Measurements from ENCODE around the gene TRIM17.

Gene TRIM17

DNA sequence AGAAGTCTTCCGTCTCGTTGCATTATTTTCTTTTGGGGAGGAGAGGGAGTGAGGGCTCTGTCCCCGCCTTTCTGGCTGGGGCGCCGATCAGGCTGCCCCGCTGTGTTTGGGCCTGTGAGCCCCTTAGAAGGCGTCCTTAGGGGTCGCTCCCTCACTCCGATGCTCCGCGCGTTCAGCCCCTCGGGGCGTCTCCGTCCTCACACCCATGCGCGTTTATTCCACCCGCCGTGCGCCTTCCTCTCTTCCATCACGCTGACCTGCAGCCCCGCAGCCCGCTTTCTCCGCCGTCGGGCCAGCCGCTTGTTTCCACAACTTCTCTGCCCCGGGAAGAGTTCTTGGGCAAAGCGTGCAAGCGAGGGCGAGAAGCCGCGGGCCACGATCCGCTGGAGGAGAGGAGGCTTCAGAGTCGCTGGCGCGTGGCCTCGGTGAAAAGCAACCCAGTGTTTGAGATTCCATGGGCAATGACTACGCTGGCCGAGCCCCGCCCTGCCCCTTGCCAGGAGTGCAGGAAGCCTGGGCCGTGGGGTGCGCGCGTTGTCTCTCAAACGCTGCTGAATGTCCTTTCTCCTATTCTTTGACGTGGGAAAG is 37.7 kb downstream of the TRIM17 start:
- DNase-seq (ENCODE audit: low read depth), result no peak
- TF ChIP-seq, protein P1, sequence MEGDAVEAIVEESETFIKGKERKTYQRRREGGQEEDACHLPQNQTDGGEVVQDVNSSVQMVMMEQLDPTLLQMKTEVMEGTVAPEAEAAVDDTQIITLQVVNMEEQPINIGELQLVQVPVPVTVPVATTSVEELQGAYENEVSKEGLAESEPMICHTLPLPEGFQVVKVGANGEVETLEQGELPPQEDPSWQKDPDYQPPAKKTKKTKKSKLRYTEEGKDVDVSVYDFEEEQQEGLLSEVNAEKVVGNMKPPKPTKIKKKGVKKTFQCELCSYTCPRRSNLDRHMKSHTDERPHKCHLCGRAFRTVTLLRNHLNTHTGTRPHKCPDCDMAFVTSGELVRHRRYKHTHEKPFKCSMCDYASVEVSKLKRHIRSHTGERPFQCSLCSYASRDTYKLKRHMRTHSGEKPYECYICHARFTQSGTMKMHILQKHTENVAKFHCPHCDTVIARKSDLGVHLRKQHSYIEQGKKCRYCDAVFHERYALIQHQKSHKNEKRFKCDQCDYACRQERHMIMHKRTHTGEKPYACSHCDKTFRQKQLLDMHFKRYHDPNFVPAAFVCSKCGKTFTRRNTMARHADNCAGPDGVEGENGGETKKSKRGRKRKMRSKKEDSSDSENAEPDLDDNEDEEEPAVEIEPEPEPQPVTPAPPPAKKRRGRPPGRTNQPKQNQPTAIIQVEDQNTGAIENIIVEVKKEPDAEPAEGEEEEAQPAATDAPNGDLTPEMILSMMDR (IDR thresholded peaks at IDR 0.05; ENCODE audit: low read depth, low read length, missing control alignments), result no peak
- peak overlapping the region; percentile 36 for H3K4me3 ChIP-seq (ENCODE audit: low read depth, low read length)

DNA sequence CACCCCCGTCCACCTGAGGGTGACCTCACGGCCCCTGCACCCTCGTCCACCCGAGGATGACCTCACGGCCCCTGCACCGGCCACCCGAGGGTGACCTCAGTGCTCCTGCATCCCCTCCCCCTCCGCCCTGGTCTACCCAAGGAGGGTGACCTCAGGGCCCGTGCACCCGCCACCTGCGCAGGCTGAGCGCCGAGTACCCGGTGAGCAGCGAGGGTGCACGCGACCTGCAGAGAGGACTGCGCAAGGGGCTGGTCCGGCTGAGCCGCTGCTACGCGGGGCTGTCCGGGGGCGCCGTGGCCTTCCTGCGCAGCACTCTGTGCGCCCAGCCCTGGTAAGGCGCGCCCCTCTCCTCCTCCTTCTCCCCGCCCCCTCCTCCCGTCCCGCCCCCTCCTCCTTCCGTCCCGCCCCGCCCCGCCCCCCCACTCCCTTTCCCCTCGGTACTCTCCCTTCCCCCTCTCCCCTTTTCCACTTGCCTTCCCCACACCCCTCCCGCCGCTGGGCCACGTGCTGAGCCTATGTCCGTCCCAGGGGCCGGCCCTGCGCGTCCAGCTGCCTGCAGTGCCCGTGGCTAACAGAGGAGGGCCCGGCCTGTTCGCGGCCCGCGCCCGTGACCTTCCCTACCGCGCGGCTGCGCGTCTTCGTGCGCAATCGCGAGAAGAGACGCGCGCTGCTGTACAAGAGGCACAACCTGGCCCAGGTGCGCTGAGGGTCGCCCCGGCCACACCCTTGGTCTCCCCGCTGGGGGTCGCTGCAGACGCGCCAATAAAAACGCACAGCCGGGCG is 38.4 kb downstream of the TRIM17 start:
- H3K4me3 ChIP-seq (ENCODE audit: low read depth, low read length), result peak overlapping the region; percentile 36
- TF ChIP-seq, protein P1 (IDR thresholded peaks at IDR 0.05; ENCODE audit: low read depth, low read length, missing control alignments), result peak; percentile 49

DNA sequence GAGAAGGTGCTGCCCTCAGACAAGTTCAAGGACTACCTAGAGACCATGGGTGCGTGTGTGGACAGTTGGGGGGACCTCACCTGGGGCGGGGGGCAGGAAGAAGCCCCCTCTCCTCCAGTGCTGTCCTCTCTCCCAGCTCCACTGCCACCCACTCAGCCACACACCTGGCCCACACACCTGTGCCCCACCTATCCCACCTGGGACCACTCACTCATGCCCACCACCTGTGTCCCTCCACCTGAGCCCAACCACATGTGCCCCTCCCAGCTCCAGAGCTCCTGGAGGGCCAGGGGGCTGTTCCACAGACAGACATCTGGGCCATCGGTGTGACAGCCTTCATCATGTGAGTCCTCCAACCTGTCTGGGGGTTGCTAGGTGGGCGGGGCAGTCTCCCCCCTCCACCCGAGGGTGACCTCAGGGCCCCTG is 39.0 kb downstream of the TRIM17 start:
- TF ChIP-seq, protein P1 (IDR thresholded peaks at IDR 0.05; ENCODE audit: low read depth, low read length, missing control alignments), result no peak
- no peak overlapping the region for H3K4me3 ChIP-seq (ENCODE audit: low read depth, low read length)
- DNase-seq (ENCODE audit: low read depth), result no peak

More for the DNA sequence above, 38.4 kb downstream of the TRIM17 start:
- DNase-seq (ENCODE audit: low read depth), result no peak

GRCh38 chr1:228376651-228377631 is 39.7 kb downstream of the TRIM17 start:
- TF ChIP-seq, protein P1 (IDR thresholded peaks at IDR 0.05; ENCODE audit: low read depth, low read length, missing control alignments), result no peak
- DNase-seq (ENCODE audit: low read depth), result no peak
- H3K4me3 ChIP-seq (ENCODE audit: low read depth, low read length), result no peak overlapping the region

- no peak overlapping the region for H3K4me3 ChIP-seq (ENCODE audit: low read depth, low read length)
- TF ChIP-seq, protein P1 (IDR thresholded peaks at IDR 0.05; ENCODE audit: low read depth, low read length, missing control alignments), result no peak
- DNase-seq (ENCODE audit: low read depth), result no peak
Measured at GRCh38 chr1:228376262-228376628, 40.4 kb downstream of the TRIM17 start.

GRCh38 chr1:228375578-228376261 is 40.9 kb downstream of the TRIM17 start:
- H3K4me3 ChIP-seq (ENCODE audit: low read depth, low read length), result no peak overlapping the region
- TF ChIP-seq, protein P1 (IDR thresholded peaks at IDR 0.05; ENCODE audit: low read depth, low read length, missing control alignments), result no peak
- no peak for DNase-seq (ENCODE audit: low read depth)

All from GM12864 (cell line).